ENCODE data around the gene POFUT2.

Gene POFUT2

GRCh38 chr21:45282283-45283034 lies 5.2 kb downstream of the POFUT2 start:
- no peak for DNase-seq

GRCh38 chr21:45281411-45282282 lies 6.0 kb downstream of the POFUT2 start:
- DNase-seq: no peak

GRCh38 chr21:45280969-45281368 lies 6.7 kb downstream of the POFUT2 start:
- DNase-seq: no peak

GRCh38 chr21:45280178-45280821 lies 7.4 kb downstream of the POFUT2 start:
- DNase-seq: no peak

DNA sequence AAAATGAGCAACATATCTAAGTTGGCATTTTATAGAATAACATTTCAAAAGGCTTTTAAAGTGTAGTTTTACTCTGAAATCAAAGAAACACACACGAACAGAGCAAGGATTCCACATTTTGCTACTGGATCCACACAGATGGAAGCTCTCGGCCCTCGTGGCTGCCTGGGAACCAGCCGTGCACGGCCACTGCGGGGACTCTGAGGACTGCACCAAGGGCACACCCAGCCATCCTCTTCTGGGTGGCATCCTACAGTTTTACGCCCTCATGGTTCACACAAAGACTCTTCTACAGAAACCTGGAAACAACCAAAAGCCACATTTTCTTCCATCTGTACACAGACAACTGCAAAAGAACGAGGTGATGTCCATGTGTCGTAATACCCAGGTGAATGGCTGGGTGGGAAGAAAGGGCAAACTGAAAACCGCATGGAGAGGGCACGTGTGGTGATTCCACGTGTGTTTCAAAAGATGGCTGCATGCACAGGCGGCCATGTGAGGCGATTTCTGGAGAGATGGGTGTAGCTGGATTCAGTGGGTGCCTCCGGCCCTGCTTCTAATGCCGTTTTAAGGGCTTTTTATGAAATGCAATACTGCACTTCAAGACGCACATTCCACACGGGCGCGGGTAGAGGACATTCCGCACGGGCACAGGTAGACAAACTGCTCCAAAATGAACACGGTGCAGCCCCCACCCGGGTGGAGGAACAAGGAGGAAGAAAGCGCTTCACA lies 8.1 kb downstream of the POFUT2 start:
- no peak for DNase-seq

GRCh38 chr21:45278156-45278911 lies 9.4 kb downstream of the POFUT2 start:
- no peak for DNase-seq

DNA sequence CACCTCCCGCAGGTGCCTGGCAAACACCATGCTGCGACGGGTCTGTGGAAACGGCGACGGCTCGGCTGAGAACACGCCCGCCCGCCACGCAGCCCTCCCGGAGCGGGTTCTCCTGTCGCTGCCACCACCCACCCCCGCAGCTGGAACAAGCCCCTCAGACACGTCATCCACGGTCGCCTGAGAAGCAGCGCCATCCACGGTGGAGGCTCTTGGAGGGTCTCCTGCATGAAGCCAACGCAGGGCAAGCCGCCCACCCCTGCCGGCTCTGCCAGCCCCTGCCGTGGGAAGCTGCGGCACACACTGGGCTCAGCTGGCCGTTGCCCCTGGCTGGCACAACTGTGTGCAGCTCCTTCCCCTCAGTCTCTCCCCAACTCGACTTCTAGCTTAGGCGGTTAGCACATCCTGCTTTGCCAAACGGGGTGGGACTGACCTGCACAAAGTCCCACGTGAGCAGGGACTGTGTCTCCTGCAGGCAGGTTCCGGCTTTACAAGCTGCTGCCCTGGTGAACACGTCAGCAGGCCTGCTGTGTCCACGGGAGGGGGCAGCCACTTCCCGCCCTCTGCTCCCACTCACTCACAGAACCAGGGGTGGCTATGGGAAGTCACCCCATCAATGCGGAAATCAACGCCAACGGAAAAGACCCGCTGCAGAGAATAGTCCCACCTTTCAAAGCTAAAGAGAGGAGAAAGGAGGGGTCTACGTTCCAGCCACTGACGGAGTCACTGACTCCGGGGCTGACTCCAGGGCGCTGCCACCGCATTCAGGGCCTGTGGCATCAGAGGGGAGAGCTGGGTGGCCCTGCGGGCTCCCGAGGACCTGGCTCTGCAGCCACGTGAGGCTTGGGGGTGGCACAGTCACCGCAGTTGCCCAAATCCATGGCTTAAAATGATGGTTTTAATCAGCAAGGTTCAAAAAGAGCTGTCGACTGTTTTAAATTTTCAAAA lies 10.3 kb downstream of the POFUT2 start:
- no peak for DNase-seq

DNA sequence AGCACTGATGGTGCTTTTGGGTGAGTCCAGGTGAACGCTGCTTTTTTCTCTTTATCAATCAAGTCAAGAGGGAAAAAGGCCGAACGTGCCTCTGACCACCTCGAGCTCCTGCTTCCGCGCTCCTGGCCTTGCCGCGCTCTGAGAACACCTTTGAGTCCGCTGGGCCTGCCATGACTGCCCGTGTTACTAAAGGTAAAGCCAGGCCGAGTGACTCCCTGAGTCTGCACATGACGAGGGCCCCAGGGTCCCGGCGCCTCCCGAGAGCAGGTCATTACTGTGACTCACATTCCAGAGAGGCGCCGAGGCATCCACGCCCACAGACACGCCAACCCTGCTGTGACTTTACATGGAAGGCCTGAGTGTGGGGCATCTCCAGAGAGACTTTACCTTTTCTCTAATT lies 11.1 kb downstream of the POFUT2 start:
- DNase-seq: no peak

DNA sequence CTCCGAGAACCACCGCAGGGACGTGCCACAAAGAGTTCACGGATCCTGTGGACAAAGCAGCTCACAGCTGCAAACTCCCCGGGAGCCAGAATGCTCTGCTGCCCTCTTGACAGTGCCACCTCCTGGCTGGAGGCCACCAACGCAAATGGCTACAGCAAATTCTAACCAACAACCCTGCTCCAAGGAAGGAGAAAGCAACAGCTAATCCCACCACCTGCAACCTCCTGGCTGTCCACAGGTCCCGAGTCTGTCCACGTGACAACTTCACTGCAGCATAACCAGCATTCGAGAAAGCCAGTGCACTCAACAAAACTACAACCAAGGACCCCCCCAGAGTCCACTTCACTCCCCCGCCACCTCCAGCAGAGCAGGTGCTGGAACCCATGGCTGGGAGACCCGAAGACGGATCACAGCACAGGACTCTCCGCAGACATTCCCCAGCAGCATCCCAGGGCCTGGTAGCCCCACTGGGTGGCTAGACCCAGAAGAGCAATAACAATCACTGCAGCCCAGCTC lies 17.3 kb downstream of the POFUT2 start:
- no peak for DNase-seq

- no peak for DNase-seq
Observed at GRCh38 chr21:45269861-45270260, 17.8 kb downstream of the POFUT2 start.

DNA sequence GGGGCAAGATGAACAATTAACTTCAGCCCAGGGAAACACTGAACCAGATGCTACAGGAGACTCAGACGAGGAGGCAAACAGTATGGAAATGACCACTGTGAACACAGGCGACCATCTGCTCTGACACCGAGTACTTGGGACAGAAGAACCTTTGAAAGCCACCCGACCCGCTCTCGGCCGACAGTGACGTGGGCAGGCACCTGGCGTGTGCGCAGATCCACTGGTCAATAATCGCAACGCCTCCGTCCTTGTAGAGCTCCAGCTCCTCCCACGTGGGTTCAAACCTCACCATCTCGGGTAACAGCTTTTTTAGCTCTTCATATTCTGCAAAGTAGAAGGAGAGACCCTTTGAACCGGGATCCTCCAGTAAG lies 20.3 kb downstream of the POFUT2 start:
- DNase-seq: no peak

DNA sequence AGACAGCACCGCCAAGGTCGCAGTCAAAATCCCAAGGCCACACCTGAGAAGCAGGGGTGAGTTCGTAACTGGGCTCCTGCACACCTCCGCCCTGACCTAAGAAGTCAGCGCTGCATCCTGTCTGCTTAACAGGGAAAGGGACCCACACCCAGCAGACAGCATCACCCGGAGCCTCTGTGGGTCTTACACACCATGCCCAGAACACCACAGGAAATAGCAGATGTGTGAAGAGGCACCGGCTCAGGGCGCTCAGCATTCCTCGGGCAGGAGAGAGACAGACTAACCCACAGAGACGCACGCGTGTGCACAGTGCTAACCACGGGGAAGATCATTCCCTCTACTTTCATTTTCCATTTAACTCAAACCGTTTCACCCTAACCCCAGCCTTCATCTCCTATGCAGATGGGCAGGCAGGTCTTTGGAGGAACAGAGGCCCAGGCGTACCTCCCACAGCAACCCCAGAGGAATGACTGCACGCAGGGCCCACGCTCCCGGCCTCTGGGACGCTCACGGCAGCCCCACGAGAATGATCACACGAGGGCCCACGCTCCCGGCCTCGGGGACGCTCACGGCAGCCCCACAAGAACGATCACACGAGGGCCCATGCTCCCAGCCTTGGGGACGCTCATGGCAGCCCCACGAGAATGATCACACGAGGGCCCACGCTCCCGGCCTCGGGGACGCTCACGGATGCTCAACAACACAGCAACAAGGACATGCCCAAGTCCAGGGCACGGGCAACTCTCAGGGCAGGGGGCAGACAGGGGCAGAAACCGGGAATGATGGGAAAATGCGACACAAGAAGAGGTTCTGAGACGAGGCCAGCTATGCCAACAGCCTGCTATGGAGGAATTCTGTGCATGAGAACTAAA lies 20.9 kb downstream of the POFUT2 start:
- DNase-seq: no peak

GRCh38 chr21:45265721-45266517 lies 21.8 kb downstream of the POFUT2 start:
- DNase-seq: no peak

DNA sequence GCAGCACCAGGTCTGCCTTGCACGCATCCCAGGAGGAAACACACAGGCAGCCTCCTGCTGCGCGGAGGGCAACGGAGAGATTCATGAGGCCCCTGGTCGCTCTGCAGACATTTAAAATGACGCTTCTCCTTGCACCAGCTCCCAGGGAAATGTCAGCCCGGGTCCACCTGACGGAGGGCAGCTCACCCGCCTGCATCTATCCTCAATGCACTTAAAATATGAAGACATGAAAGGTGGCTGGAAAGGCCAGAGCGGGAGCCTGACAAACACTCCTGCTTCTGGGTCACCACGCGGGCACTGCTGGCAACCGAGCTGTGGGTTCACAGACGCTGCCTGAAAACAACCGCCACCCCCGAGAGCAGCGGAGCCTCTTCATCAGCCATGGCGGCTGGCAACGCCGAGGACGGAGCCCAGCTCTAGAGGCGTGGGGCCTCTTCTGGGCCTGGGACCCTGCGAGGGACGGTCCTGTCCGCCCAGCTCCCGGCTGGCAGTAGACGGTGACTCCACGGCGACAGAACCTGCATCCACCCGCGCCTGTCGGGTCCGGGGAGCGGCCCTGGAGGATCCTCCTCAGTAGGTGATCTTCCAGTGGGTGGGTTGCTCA lies 22.7 kb downstream of the POFUT2 start:
- no peak for DNase-seq

DNA sequence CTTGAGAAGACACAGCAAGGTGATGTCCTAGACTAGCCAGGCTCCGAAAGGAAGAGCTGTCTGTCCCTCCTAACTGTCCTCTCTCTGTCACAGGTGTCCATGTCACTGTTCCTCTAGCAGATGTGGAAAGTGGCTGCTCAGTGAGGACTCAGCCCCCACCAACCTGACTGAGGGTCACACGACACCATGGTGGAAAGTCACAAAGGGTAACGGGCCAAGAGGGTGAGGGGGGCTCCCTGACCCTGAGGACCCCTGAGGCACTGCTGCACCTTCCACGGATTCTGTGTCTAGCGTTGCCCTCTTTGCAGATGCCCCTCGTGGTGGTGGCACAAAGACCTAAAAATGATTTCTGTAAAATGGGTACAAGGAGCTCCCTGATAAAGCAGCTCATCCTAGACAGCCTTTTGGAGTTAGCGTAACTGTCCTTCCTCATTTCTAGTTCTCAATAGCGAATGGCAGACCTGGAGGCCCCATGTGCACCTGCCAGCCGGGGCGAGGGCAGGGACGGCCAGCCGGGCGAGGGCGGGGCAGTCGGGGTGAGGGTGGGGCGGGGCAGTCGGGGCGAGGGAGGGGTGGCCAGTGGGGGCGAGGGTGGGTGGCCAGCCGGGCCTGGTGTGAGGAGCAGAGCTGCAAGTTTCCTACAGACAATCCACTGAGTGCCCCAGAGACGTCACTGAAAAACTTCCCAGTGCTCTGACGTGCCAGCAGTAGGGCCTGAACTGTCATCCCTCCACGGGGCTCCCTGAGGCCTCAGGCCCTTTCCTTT lies 23.4 kb downstream of the POFUT2 start:
- no peak for DNase-seq

DNA sequence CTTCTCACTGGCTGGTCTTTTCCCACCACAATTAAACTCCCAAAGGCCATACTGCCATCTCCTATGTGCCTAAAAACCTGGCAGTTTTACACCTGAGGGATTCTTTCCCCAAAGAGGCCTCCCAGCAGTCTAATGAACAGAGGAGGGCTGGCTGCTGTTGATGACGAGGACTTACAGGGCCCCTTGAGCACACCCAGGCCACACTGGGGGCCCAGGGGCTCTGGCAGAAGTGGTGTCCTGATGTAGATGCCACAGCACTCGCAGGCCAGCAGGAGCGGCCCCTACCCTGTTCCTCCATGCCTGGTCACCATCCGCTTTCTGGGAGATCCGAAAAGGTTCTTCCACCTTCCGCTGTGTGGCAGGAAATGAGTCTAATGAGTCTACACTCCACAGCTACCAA lies 24.2 kb downstream of the POFUT2 start:
- no peak for DNase-seq

DNA sequence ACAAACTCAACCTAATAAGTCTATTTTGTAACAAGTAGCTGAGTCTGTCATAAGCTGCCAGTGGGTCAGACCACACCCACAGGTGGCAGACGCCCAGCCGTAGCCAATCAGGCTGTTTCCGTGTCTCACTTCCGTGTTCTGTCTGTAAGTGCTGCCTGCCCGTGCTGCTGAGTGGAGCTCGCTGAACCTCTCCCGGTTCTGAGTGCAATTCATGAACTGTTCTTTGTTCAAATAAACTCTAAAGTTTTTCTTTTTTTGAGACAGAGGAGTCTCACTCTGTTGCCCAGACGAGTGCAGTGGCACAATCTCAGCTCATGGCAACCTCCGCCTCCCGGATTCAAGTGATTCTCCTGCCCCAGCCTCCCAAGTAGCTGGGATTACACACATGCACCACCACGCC lies 25.1 kb downstream of the POFUT2 start:
- no peak for DNase-seq

All from NCI-H748 treated with DMSO at 0.1 percent for 48 hours (cell line).